K562 (cell line): Measurements from ENCODE around the gene CLIC5. TPM values are rescaled to one million over a fixed set of nuclear protein-coding genes. Genes with fewer than 3 reads are reported as not detected.

ENCODE experiments used
- ATAC-seq: fragments of 200-7000 bp; cut with Tn5 transposase; 3 replicates; pipeline ENCODE4 v1.9.1; 2020; ENCODE audit warnings: moderate library complexity
- BruUV-seq: library from RNA; stranded (reverse); fragments of 400-500 nt; replicated peaks from 2 replicates; lab custom pipeline; 2021; lab: Mats Ljungman, UMichigan
- CTCF ChIA-PET: fragments of 300-600 bp; formaldehyde crosslinking; extraction: SDS; loops from one replicate; lab custom pipeline; 2021; ENCODE audit warnings: low intra/inter-chr PET ratio; lab: Yijun Ruan, JAX
- POLR2A ChIA-PET: fragments of 300-600, 350-650 bp; sonication (Branson Sonifier 250); formaldehyde crosslinking; extraction: SDS; loops from one replicate; lab custom pipeline; 2021; ENCODE audit warnings: antibody characterized with exemption, inconsistent platforms; lab: Yijun Ruan, JAX
- DNase-seq, 4 experiments: peaks; one replicate each; pipeline versions ENCODE4 v3.0.0 to v3.0.0-alpha.2; 2011 to 2018; ENCODE audit warnings: low spot score in 3 of 4, mixed read lengths in 3 of 4; ENCODE audit errors: extremely low read depth in 1 of 4
- FAIRE-seq: peaks from 2 replicates; lab custom pipeline; 2011; peaks lifted over from hg19 to GRCh38; lab: Jason Lieb, UNC
- H2AFZ ChIP-seq: 2 replicates; pipeline ENCODE4 v1.6.0; 2011; ENCODE audit warnings: low read depth, low read length, control low read depth, inconsistent platforms
- H3K27ac ChIP-seq: fragments of 200-600 bp; 3 replicates; pipeline ENCODE4 v1.8.0; 2011; ENCODE audit warnings: low read depth, mild to moderate bottlenecking, control low read depth, inconsistent platforms, low read length, moderate library complexity, mixed read lengths; ENCODE audit errors: extremely low read depth
- H3K27me3 ChIP-seq, 2 experiments: fragments of 300-600 bp in 1 of 2; 2 replicates in 1 of 2; 3 replicates in 1 of 2; pipeline versions ENCODE4 v1.6.0 to v1.8.0; 2011; ENCODE audit warnings: inconsistent platforms in 2 of 2, low read length in 2 of 2, mild to moderate bottlenecking in 1 of 2, mixed read lengths in 1 of 2, moderate library complexity in 1 of 2; ENCODE audit not compliant: control insufficient read depth in 2 of 2, insufficient read depth in 2 of 2
- H3K36me3 ChIP-seq: fragments of 300-600 bp; 3 replicates; pipeline ENCODE4 v1.8.0; 2011; ENCODE audit warnings: mild to moderate bottlenecking, low read length, inconsistent platforms; ENCODE audit not compliant: control insufficient read depth, insufficient read depth
- H3K4me1 ChIP-seq, 2 experiments: fragments of 200-600 bp in 1 of 2; replicated peaks in 1 of 2; 2 replicates in 1 of 2; 3 replicates in 1 of 2; pipeline versions ENCODE4 v1.5.1 to v1.8.0; 2011; ENCODE audit warnings: inconsistent platforms in 2 of 2, low read length in 2 of 2, mild to moderate bottlenecking in 1 of 2, mixed read lengths in 1 of 2, moderate library complexity in 1 of 2; ENCODE audit not compliant: control insufficient read depth in 2 of 2, insufficient read depth in 2 of 2
- H3K4me2 ChIP-seq: 2 replicates; pipeline ENCODE4 v1.6.1; 2011; ENCODE audit warnings: low read length, control low read depth, inconsistent platforms, mixed read lengths; ENCODE audit not compliant: insufficient read depth
- H3K4me3 ChIP-seq: fragments of 200-600 bp; sonication (generic), shearing (Covaris generic); 2 replicates; pipeline ENCODE4 v1.5.1; 2016; ENCODE audit warnings: control low read depth, inconsistent platforms
- H3K79me2 ChIP-seq: fragments of 200-600 bp; 3 replicates; pipeline ENCODE4 v1.8.0; 2011; ENCODE audit warnings: low read length, inconsistent platforms; ENCODE audit not compliant: control insufficient read depth, insufficient read depth
- H3K9ac ChIP-seq, 2 experiments: 2 replicates each; pipeline versions ENCODE4 v1.6.0 to v1.6.1; 2011; ENCODE audit warnings: low read depth in 2 of 2, low read length in 2 of 2, control low read depth in 1 of 2, inconsistent platforms in 1 of 2, mild to moderate bottlenecking in 1 of 2, mixed read lengths in 1 of 2; ENCODE audit not compliant: insufficient read depth in 1 of 2
- H3K9me1 ChIP-seq: one replicate; pipeline ENCODE4 v1.6.0; 2011; ENCODE audit warnings: inconsistent platforms, mild to moderate bottlenecking, low read length, moderate library complexity; ENCODE audit not compliant: control insufficient read depth, insufficient read depth
- H3K9me3 ChIP-seq: replicated peaks from 2 replicates; pipeline ENCODE4 v1.5.1; 2011; ENCODE audit warnings: low read depth, low read length, inconsistent platforms; ENCODE audit not compliant: control insufficient read depth, insufficient read depth
- H4K20me1 ChIP-seq: replicated peaks from 2 replicates; pipeline ENCODE4 v1.6.1; 2011; ENCODE audit warnings: low read length, inconsistent platforms, mixed read lengths; ENCODE audit not compliant: control insufficient read depth, insufficient read depth
- ARID2 ChIP-seq: fragments of 450-650 bp; IDR thresholded peaks from 2 replicates; pipeline ENCODE4 v1.6.1; 2017; ENCODE audit warnings: antibody characterized with exemption, mild to moderate bottlenecking
- CEBPG ChIP-seq, 3 experiments: fragments of 200-800 bp in 1 of 3; sonication (Bioruptor generic) in 1 of 3; sonication (generic) in 1 of 3; formaldehyde crosslinking in 1 of 3; IDR thresholded peaks in 2 of 3; conservative IDR thresholded peaks in 1 of 3; 2 replicates each; pipeline versions ENCODE4 v1.6.1 to v1.8.0; 2016 to 2022; ENCODE audit warnings: missing compliant biosample characterization in 2 of 3, missing genetic modification characterization in 2 of 3, mild to moderate bottlenecking in 1 of 3, missing genetic modification reagents in 1 of 3
- CHD2 ChIP-seq: IDR thresholded peaks from 2 replicates; pipeline ENCODE4 v1.6.1; 2011; ENCODE audit warnings: low read depth, low read length
- CREB3L1 ChIP-seq: fragments of 450-650 bp; IDR thresholded peaks from 2 replicates; pipeline ENCODE4 v1.6.1; 2014; ENCODE audit warnings: low read depth, mild to moderate bottlenecking, moderate library complexity, borderline replicate concordance
- CREBBP ChIP-seq: IDR thresholded peaks from one replicate; pipeline ENCODE4 v1.6.1; 2012; ENCODE audit warnings: low read depth, mild to moderate bottlenecking, control low read depth, inconsistent platforms, low read length
- GTF2B ChIP-seq: IDR thresholded peaks from 2 replicates; pipeline ENCODE4 v1.6.1; 2011; ENCODE audit not compliant: insufficient read length; ENCODE audit errors: extremely low read depth
- SUPT5H ChIP-seq: fragments of 450-650 bp; IDR thresholded peaks from 2 replicates; pipeline ENCODE4 v1.6.1; 2016
- TAF9B ChIP-seq: fragments of 450-650 bp; IDR thresholded peaks from 2 replicates; pipeline ENCODE4 v1.6.1; 2018; ENCODE audit warnings: mild to moderate bottlenecking; ENCODE audit not compliant: partially characterized antibody
- THAP7 ChIP-seq: fragments of 250-450 bp; sonication (Bioruptor Pico); IDR thresholded peaks from 2 replicates; pipeline ENCODE4 v1.5.0; 2021
- ZBTB17 ChIP-seq: fragments of 450-650 bp; formaldehyde crosslinking; IDR thresholded peaks from 2 replicates; pipeline ENCODE4 v1.4.0; 2020; ENCODE audit warnings: mild to moderate bottlenecking
- ZNF444 ChIP-seq: fragments of 250-450 bp; sonication (Bioruptor Pico); IDR thresholded peaks from 2 replicates; pipeline ENCODE4 v1.4.0; 2020; ENCODE audit warnings: mild to moderate bottlenecking, moderate library complexity
- ZZZ3 ChIP-seq: fragments of 450-650 bp; IDR thresholded peaks from 2 replicates; pipeline ENCODE4 v1.6.1; 2016; ENCODE audit warnings: antibody characterized with exemption, mild to moderate bottlenecking, moderate library complexity
- WGBS: fragments of 100-300 bp; shearing (Covaris generic); methylation state at CpG from one replicate; pipeline ENCODE4 v1.1.6; 2016; ENCODE audit warnings: low coverage, mixed read lengths; ENCODE audit not compliant: insufficient coverage; ENCODE audit errors: missing lambda C conversion rate; 5-methylcytosine and 5-hydroxymethylcytosine counted together
- in situ Hi-C: fragments of 300-500 bp; cut with MboI; formaldehyde crosslinking; loops from 4 replicates; pipeline ENCODE4 v1.15.0; 2018; ENCODE audit warnings: inconsistent platforms, mixed read lengths
- intact Hi-C: fragments of 100-400 bp; cut with micrococcal nuclease; formaldehyde crosslinking; loops from 2 replicates; pipeline ENCODE4 v1.14.2; 2022
- polyA plus RNA-seq, 8 experiments: library from polyadenylated mRNA; depleted of rRNA in 4 of 8; stranded (reverse) in 5 of 8; unstranded in 3 of 8; fragments of >200 nt; fragmentation: Nextera tagmentation in 2 of 8; fragmentation: Illumina TruSeq in 1 of 8; extraction: Ambion mirVana in 2 of 8; extraction: Trizol in 1 of 8; gene quantifications; 2 replicates each; pipeline versions ENCODE4 v1.2.1 to v1.2.3, GENCODE V29; 2011 to 2014; ENCODE audit warnings: inconsistent platforms in 1 of 8, missing spikeins in 1 of 8
- total RNA-seq, 7 experiments: library from RNA; depleted of rRNA in 6 of 7; stranded (reverse); fragments of >200 nt in 6 of 7; fragmentation: Illumina TruSeq in 2 of 7; extraction: Trizol in 2 of 7; gene quantifications; 2 replicates each; pipeline versions ENCODE4 v1.2.1 to v1.2.3, GENCODE V29; 2011 to 2021; ENCODE audit warnings: low replicate concordance in 1 of 7
- TF ChIP-seq, protein P1 (sequence below): fragments of 200-800 bp; sonication (Bioruptor generic); IDR thresholded peaks from 2 replicates; pipeline ENCODE4 v1.6.1; 2017; ENCODE audit warnings: missing genetic modification characterization, missing compliant biosample characterization
- TF ChIP-seq, protein P2 (sequence below): fragments of 450-650 bp; formaldehyde crosslinking; IDR thresholded peaks from 2 replicates; pipeline ENCODE4 v1.4.0; 2020; ENCODE audit warnings: mild to moderate bottlenecking

CLIC5 gene
- total and polyA plus RNA-seq, 9 of the 15 experiments (the other 6 are each of a cell fraction or from before 2014, with no cell fraction given): 0.31 TPM; not detected in 8

GRCh38 chr6:45972795-45973503 is 42.7 kb downstream of the CLIC5 start:
- no TSS peak for BruUV-seq
- Histone ChIP-seq H3K4me2 (no peak overlapping the region), H3K9me3 (no peaks in the 10 kb centered on the region), H4K20me1 (no peaks in the 10 kb centered on the region), H3K4me1 (no peaks in the 10 kb centered on the region), H3K27ac (no peak overlapping the region), H3K9ac (no peak overlapping the region), H3K4me3 (no peak overlapping the region), H3K36me3 (no peaks in the 10 kb centered on the region), H3K79me2 (no peaks in the 10 kb centered on the region), H2AFZ (no peak overlapping the region), H3K9me1 (no peaks in the 10 kb centered on the region), H3K27me3 (no peaks in the 10 kb centered on the region)
- DNase-seq: no peak
- TF ChIP-seq ZNF444: no peak
- no peak for TF ChIP-seq CHD2
- no peak for TF ChIP-seq CEBPG (CRISPR knock-in tag; IDR thresholded peaks at IDR 0.05)
- no peak for TF ChIP-seq CEBPG (tag; conservative IDR thresholded peaks at IDR 0.05 in 1 of 2, IDR thresholded peaks at IDR 0.05 in 1 of 2)
- no peak for TF ChIP-seq CREBBP
- TF ChIP-seq, protein P1, sequence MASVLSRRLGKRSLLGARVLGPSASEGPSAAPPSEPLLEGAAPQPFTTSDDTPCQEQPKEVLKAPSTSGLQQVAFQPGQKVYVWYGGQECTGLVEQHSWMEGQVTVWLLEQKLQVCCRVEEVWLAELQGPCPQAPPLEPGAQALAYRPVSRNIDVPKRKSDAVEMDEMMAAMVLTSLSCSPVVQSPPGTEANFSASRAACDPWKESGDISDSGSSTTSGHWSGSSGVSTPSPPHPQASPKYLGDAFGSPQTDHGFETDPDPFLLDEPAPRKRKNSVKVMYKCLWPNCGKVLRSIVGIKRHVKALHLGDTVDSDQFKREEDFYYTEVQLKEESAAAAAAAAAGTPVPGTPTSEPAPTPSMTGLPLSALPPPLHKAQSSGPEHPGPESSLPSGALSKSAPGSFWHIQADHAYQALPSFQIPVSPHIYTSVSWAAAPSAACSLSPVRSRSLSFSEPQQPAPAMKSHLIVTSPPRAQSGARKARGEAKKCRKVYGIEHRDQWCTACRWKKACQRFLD (CRISPR knock-in tag): no peak
- no peak for TF ChIP-seq SUPT5H
- no peak for TF ChIP-seq ZBTB17 (CRISPR knock-in tag)
- TF ChIP-seq TAF9B: no peak
- TF ChIP-seq CREB3L1: no peak
- no peak for TF ChIP-seq GTF2B
- no peak for TF ChIP-seq ZZZ3
- no peak for TF ChIP-seq ARID2
- TF ChIP-seq, protein P2, sequence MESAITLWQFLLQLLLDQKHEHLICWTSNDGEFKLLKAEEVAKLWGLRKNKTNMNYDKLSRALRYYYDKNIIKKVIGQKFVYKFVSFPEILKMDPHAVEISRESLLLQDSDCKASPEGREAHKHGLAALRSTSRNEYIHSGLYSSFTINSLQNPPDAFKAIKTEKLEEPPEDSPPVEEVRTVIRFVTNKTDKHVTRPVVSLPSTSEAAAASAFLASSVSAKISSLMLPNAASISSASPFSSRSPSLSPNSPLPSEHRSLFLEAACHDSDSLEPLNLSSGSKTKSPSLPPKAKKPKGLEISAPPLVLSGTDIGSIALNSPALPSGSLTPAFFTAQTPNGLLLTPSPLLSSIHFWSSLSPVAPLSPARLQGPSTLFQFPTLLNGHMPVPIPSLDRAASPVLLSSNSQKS (CRISPR knock-in tag): no peak
- no peak for TF ChIP-seq THAP7
- WGBS: 0% methylated on average over 4 of the region's 4 CpGs
- CTCF ChIA-PET: interaction anchor here (0.7 kb wide), 1 partner anchor 509 kb away, joined by 3 read pairs; no protein-coding TSS in a partner anchor
- no peak for ATAC-seq
- in situ Hi-C loops: no loop called here
- POLR2A ChIA-PET: interaction anchor here (0.6 kb wide), 1 partner anchor 31 kb away, joined by 3 read pairs; no protein-coding TSS in a partner anchor
- intact Hi-C loops: no loop called here
- no peak for FAIRE-seq
